Activated CD8-positive, alpha-beta memory T cell treated with anti-CD3 and anti-CD28 coated beads, Interleukin-2, amount 10 ng/mL, durations not matched to agents 7 days and 5 days (primary cell): ENCODE data around the gene REV3L. TPM values are rescaled to one million over a fixed set of nuclear protein-coding genes. Genes with fewer than 3 reads are reported as not detected.
"Not testable (repeated sequence)": the region's sequence is repeated elsewhere in the genome, so short reads cannot be mapped to it uniquely, and the experiment has no call there.

Experiments
- ATAC-seq: fragments of 150-1000 bp; cut with Tn5 transposase; one replicate; pipeline ENCODE4 v1.10.0; 2021; ENCODE audit warnings: moderate library complexity
- CTCF ChIA-PET: fragments of 350-600 bp; sonication (Branson Sonifier 250); formaldehyde crosslinking; loops from one replicate; lab custom pipeline; 2021; ENCODE audit warnings: antibody characterized with exemption; lab: Charles Lee
- DNase-seq: peaks from one replicate; pipeline ENCODE4 v3.0.0-alpha.2; 2020
- H3K27ac Mint-ChIP-seq: one replicate; pipeline ENCODE4 v1.8.0; 2021; ENCODE audit warnings: mild to moderate bottlenecking, mixed read lengths
- H3K27me3 Mint-ChIP-seq: one replicate; pipeline ENCODE4 v1.8.0; 2021; ENCODE audit warnings: mixed read lengths
- H3K36me3 Mint-ChIP-seq: one replicate; pipeline ENCODE4 v1.8.0; 2021; ENCODE audit warnings: mild to moderate bottlenecking, mixed read lengths
- H3K4me1 Mint-ChIP-seq: one replicate; pipeline ENCODE4 v1.8.0; 2021; ENCODE audit warnings: mixed read lengths
- H3K4me3 Mint-ChIP-seq: one replicate; pipeline ENCODE4 v1.8.0; 2021; ENCODE audit warnings: mild to moderate bottlenecking, moderate library complexity, mixed read lengths
- H3K9me3 Mint-ChIP-seq: one replicate; pipeline ENCODE4 v1.8.0; 2022; ENCODE audit warnings: low read depth, mixed read lengths
- total RNA-seq, 2 experiments: library from RNA; stranded (reverse); gene quantifications; one replicate each; pipeline ENCODE4 v1.2.3, GENCODE V29; 2021

Gene REV3L
- total RNA-seq, 2 experiments from 2014 or later = 23.7 to 24.3 TPM

GRCh38 chr6:111300938-111301800 is 181.8 kb downstream of the REV3L start:
- H3K27me3 Mint-ChIP-seq, H3K27ac Mint-ChIP-seq, CTCF ChIA-PET, H3K4me3 Mint-ChIP-seq, ATAC-seq, H3K4me1 Mint-ChIP-seq, H3K9me3 Mint-ChIP-seq, DNase-seq: not testable (repeated sequence)
- H3K36me3 Mint-ChIP-seq = peaks cover 39% of the 10 kb centered on the region

GRCh38 chr6:111297776-111298175 is 185.2 kb downstream of the REV3L start:
- H3K36me3 Mint-ChIP-seq = peaks cover 34% of the 10 kb centered on the region
- H3K4me1 Mint-ChIP-seq = peaks cover 17% of the 10 kb centered on the region
- CTCF ChIA-PET = interaction anchor here (1.3 to 1.7 kb wide), 2 partner anchors 39 to 181 kb away, joined by 4 to 6 read pairs; a partner anchor contains a TSS
- H3K4me3 Mint-ChIP-seq = no peak overlapping the region
- no peaks in the 10 kb centered on the region for H3K27me3 Mint-ChIP-seq
- ATAC-seq (no peak), DNase-seq (no peak)
- H3K27ac Mint-ChIP-seq = no peak overlapping the region
- no peaks in the 10 kb centered on the region for H3K9me3 Mint-ChIP-seq

GRCh38 chr6:111294374-111294967 is 188.5 kb downstream of the REV3L start:
- DNase-seq (no peak), ATAC-seq (no peak)
- Mint-ChIP-seq H3K4me3 (no peak overlapping the region), H3K27ac (no peak overlapping the region), H3K4me1 (peaks cover 25% of the 10 kb centered on the region), H3K27me3 (no peaks in the 10 kb centered on the region), H3K36me3 (peaks cover 15% of the 10 kb centered on the region), H3K9me3 (no peaks in the 10 kb centered on the region)
- CTCF ChIA-PET = no interaction called here

GRCh38 chr6:111291336-111292259 is 191.4 kb downstream of the REV3L start:
- CTCF ChIA-PET = interaction anchor here (1.2 kb wide), 1 partner anchor 28 kb away, joined by 3 read pairs; no protein-coding TSS in a partner anchor
- Mint-ChIP-seq H3K36me3 (peaks cover 11% of the 10 kb centered on the region), H3K27ac (no peak overlapping the region), H3K9me3 (no peaks in the 10 kb centered on the region), H3K27me3 (no peaks in the 10 kb centered on the region), H3K4me1 (peaks cover 30% of the 10 kb centered on the region), H3K4me3 (no peak overlapping the region)
- no peak for DNase-seq
- no peak for ATAC-seq

- not testable (repeated sequence) for H3K36me3 Mint-ChIP-seq, H3K9me3 Mint-ChIP-seq, H3K27me3 Mint-ChIP-seq, H3K4me3 Mint-ChIP-seq, DNase-seq
- peak; percentile 33 for ATAC-seq
- CTCF ChIA-PET = interaction anchor here (1.1 kb wide), 1 partner anchor 31 kb away, joined by 3 read pairs; a partner anchor contains a TSS
- H3K27ac Mint-ChIP-seq = peak overlapping the region; percentile 3
- H3K4me1 Mint-ChIP-seq = peaks cover 30% of the 10 kb centered on the region
Observed at GRCh38 chr6:111290689-111291335, 192.2 kb downstream of the REV3L start.

GRCh38 chr6:111284356-111284755 is 198.7 kb downstream of the REV3L start:
- H3K9me3 Mint-ChIP-seq, DNase-seq, H3K4me1 Mint-ChIP-seq, H3K27ac Mint-ChIP-seq, H3K27me3 Mint-ChIP-seq, ATAC-seq, CTCF ChIA-PET, H3K4me3 Mint-ChIP-seq: not testable (repeated sequence)
- H3K36me3 Mint-ChIP-seq = peaks cover 32% of the 10 kb centered on the region

- Mint-ChIP-seq H3K36me3 (peaks cover 36% of the 10 kb centered on the region), H3K4me1 (no peaks in the 10 kb centered on the region), H3K9me3 (no peaks in the 10 kb centered on the region), H3K27ac (no peak overlapping the region), H3K27me3 (no peaks in the 10 kb centered on the region), H3K4me3 (no peak overlapping the region)
- DNase-seq (no peak), ATAC-seq (no peak)
- CTCF ChIA-PET = no interaction called here
Observed at GRCh38 chr6:111283707-111284106, 199.3 kb downstream of the REV3L start.

GRCh38 chr6:111282515-111282914 is 200.5 kb downstream of the REV3L start:
- H3K36me3 Mint-ChIP-seq = peaks cover 48% of the 10 kb centered on the region
- H3K4me1 Mint-ChIP-seq = no peaks in the 10 kb centered on the region
- ATAC-seq (no peak), DNase-seq (no peak)
- H3K27ac Mint-ChIP-seq = no peak overlapping the region
- CTCF ChIA-PET = no interaction called here
- H3K4me3 Mint-ChIP-seq = no peak overlapping the region
- no peaks in the 10 kb centered on the region for H3K9me3 Mint-ChIP-seq
- H3K27me3 Mint-ChIP-seq = no peaks in the 10 kb centered on the region

GRCh38 chr6:111280445-111280955 is 202.5 kb downstream of the REV3L start:
- CTCF ChIA-PET = interaction anchor here (2.1 kb wide), 1 partner anchor 21 kb away, joined by 7 read pairs; a partner anchor contains a TSS

GRCh38 chr6:111278731-111279130 is 204.3 kb downstream of the REV3L start:
- ATAC-seq (no peak), DNase-seq (no peak)
- no peaks in the 10 kb centered on the region for H3K27me3 Mint-ChIP-seq
- no peak overlapping the region for H3K27ac Mint-ChIP-seq
- CTCF ChIA-PET = no interaction called here
- H3K4me3 Mint-ChIP-seq = no peak overlapping the region
- no peaks in the 10 kb centered on the region for H3K4me1 Mint-ChIP-seq
- peaks cover 77% of the 10 kb centered on the region for H3K36me3 Mint-ChIP-seq
- H3K9me3 Mint-ChIP-seq = peaks cover 11% of the 10 kb centered on the region

More at GRCh38 chr6:111280445-111280955, 202.5 kb downstream of the REV3L start:
- H3K36me3 Mint-ChIP-seq = peaks cover 64% of the 10 kb centered on the region
- no peak for ATAC-seq
- no peak overlapping the region for H3K4me3 Mint-ChIP-seq
- peaks cover 6% of the 10 kb centered on the region for H3K9me3 Mint-ChIP-seq
- no peak overlapping the region for H3K27ac Mint-ChIP-seq
- no peaks in the 10 kb centered on the region for H3K27me3 Mint-ChIP-seq
- DNase-seq = no peak
- no peaks in the 10 kb centered on the region for H3K4me1 Mint-ChIP-seq

GRCh38 chr6:111277819-111278218 is 205.2 kb downstream of the REV3L start:
- Mint-ChIP-seq H3K9me3 (peaks cover 14% of the 10 kb centered on the region), H3K27me3 (no peaks in the 10 kb centered on the region), H3K27ac (no peak overlapping the region), H3K4me1 (no peaks in the 10 kb centered on the region), H3K4me3 (no peak overlapping the region), H3K36me3 (peaks cover 82% of the 10 kb centered on the region)
- DNase-seq (no peak), ATAC-seq (no peak)
- CTCF ChIA-PET = interaction anchor here (0.9 kb wide), 1 partner anchor 419 kb away, joined by 3 read pairs; no protein-coding TSS in a partner anchor

GRCh38 chr6:111276736-111277135 is 206.3 kb downstream of the REV3L start:
- CTCF ChIA-PET = interaction anchor here (0.9 kb wide), 1 partner anchor 420 kb away, joined by 3 read pairs; no protein-coding TSS in a partner anchor
- Mint-ChIP-seq H3K27me3 (no peaks in the 10 kb centered on the region), H3K4me3 (no peak overlapping the region), H3K9me3 (peaks cover 14% of the 10 kb centered on the region), H3K27ac (no peak overlapping the region), H3K36me3 (peaks cover 79% of the 10 kb centered on the region), H3K4me1 (no peaks in the 10 kb centered on the region)
- DNase-seq (no peak), ATAC-seq (no peak)
